Measurements from ENCODE around the gene MAP3K20. TPM values are rescaled to one million over a fixed set of nuclear protein-coding genes. Genes with fewer than 3 reads are reported as not detected.

Gene MAP3K20
- total and polyA plus RNA-seq, 10 donors, result 3.2 to 24.1 (median 14.6) TPM

GRCh38 chr2:173216051-173216450, 140.4 kb downstream of the MAP3K20 start:
- intact Hi-C loops (cut with DNase I; ENCODE audit: low total_unique reads), result no loop called here
- DNase-seq, result no peak
- H3K4me1 ChIP-seq, result peaks cover 0 to 18% (median 3%) of the 10 kb centered on the region in 6 donors
- no peak overlapping the region for H3K27ac ChIP-seq
- no peaks in the 10 kb centered on the region for H3K27me3 ChIP-seq (replicated peaks in 1 of 7)
- H3K36me3 ChIP-seq, result peaks cover 0 to 10% (median 0%) of the 10 kb centered on the region in 6 donors
- WGBS, 5 donors, result 96 to 100% (median 100%) methylated on average over 1 of the region's 1 CpG
- no peak overlapping the region for H3K4me3 ChIP-seq
- no peaks in the 10 kb centered on the region for H3K9me3 ChIP-seq
- TF ChIP-seq CTCF (IDR thresholded peaks at IDR 0.05 in 8 of 11, conservative IDR thresholded peaks at IDR 0.05 in 3 of 11) (no peak), POLR2A (IDR thresholded peaks at IDR 0.05) (no peak), POLR2AphosphoS5 (IDR thresholded peaks at IDR 0.05) (no peak)

- no peak overlapping the region for H3K27ac ChIP-seq
- DNase-seq, result no peak
- H3K9me3 ChIP-seq, result no peaks in the 10 kb centered on the region
- TF ChIP-seq POLR2A (IDR thresholded peaks at IDR 0.05) (no peak), CTCF (IDR thresholded peaks at IDR 0.05 in 8 of 11, conservative IDR thresholded peaks at IDR 0.05 in 3 of 11) (no peak), POLR2AphosphoS5 (IDR thresholded peaks at IDR 0.05) (no peak)
- H3K4me3 ChIP-seq, result no peak overlapping the region
- 95 to 98% (median 97%) methylated on average over 2 of the region's 2 CpGs for WGBS, 5 donors
- H3K36me3 ChIP-seq, result peaks cover 0 to 4% (median 0%) of the 10 kb centered on the region in 6 donors
- no peaks in the 10 kb centered on the region for H3K27me3 ChIP-seq (replicated peaks in 1 of 7)
- intact Hi-C loops (cut with DNase I; ENCODE audit: low total_unique reads), result no loop called here
- H3K4me1 ChIP-seq, result peaks cover 0 to 18% (median 3%) of the 10 kb centered on the region in 6 donors
Observed at GRCh38 chr2:173216668-173217067, 141.0 kb downstream of the MAP3K20 start.

GRCh38 chr2:173217116-173217840, 141.6 kb downstream of the MAP3K20 start:
- no peaks in the 10 kb centered on the region for H3K36me3 ChIP-seq
- no peak for DNase-seq
- TF ChIP-seq CTCF (IDR thresholded peaks at IDR 0.05 in 8 of 11, conservative IDR thresholded peaks at IDR 0.05 in 3 of 11), result no peak
- no peak for TF ChIP-seq POLR2AphosphoS5 (IDR thresholded peaks at IDR 0.05)
- no peak for TF ChIP-seq POLR2A (IDR thresholded peaks at IDR 0.05)
- H3K27ac ChIP-seq, result no peak overlapping the region
- peaks cover 0 to 18% (median 3%) of the 10 kb centered on the region in 6 donors for H3K4me1 ChIP-seq
- intact Hi-C loops (cut with DNase I; ENCODE audit: low total_unique reads), result no loop called here
- no peaks in the 10 kb centered on the region for H3K27me3 ChIP-seq (replicated peaks in 1 of 7)
- no peaks in the 10 kb centered on the region for H3K9me3 ChIP-seq
- H3K4me3 ChIP-seq, result no peak overlapping the region
- WGBS, 5 donors, result 84 to 95% (median 85%) methylated on average over 20 of the region's 20 CpGs

- 46 to 60% (median 55%) methylated on average over 6 of the region's 6 CpGs for WGBS, 5 donors
- no peak overlapping the region for H3K27ac ChIP-seq
- intact Hi-C loops (cut with DNase I; ENCODE audit: low total_unique reads), result no loop called here
- TF ChIP-seq POLR2AphosphoS5 (IDR thresholded peaks at IDR 0.05), result no peak
- TF ChIP-seq CTCF (IDR thresholded peaks at IDR 0.05 in 8 of 11, conservative IDR thresholded peaks at IDR 0.05 in 3 of 11), result no peak
- TF ChIP-seq POLR2A (IDR thresholded peaks at IDR 0.05), result no peak
- H3K36me3 ChIP-seq, result no peaks in the 10 kb centered on the region
- no peak overlapping the region for H3K4me3 ChIP-seq
- no peaks in the 10 kb centered on the region for H3K27me3 ChIP-seq (replicated peaks in 1 of 7)
- no peaks in the 10 kb centered on the region for H3K9me3 ChIP-seq
- peaks cover 0 to 18% (median 3%) of the 10 kb centered on the region in 6 donors for H3K4me1 ChIP-seq
- DNase-seq, result no peak
Observed at GRCh38 chr2:173218326-173219056, 142.8 kb downstream of the MAP3K20 start.
